Panc1 (cell line): ENCODE data around the gene LACRT. TPM values are rescaled to one million over a fixed set of nuclear protein-coding genes. Genes with fewer than 3 reads are reported as not detected.

ENCODE experiments used
- ATAC-seq: fragments of 200-7000 bp; cut with Tn5 transposase; 2 replicates; pipeline ENCODE4 v1.9.1; 2020; ENCODE audit warnings: mild to moderate bottlenecking, moderate library complexity
- BruUV-seq: library from RNA; stranded (reverse); fragments of 400-500 nt; replicated peaks from 2 replicates; lab custom pipeline; 2021; lab: Mats Ljungman, UMichigan
- CTCF ChIA-PET: fragments of 300-600 bp; sonication (Branson Sonifier 250); formaldehyde crosslinking; loops from one replicate; lab custom pipeline; 2022; ENCODE audit warnings: antibody characterized with exemption; lab: Charles Lee
- POLR2A ChIA-PET: fragments of 300-600 bp; sonication (Branson Sonifier 250); formaldehyde crosslinking; loops from one replicate; lab custom pipeline; 2022; ENCODE audit warnings: antibody characterized with exemption; lab: Charles Lee
- DNase-seq: peaks from one replicate; pipeline ENCODE4 v3.0.0-alpha.2; 2010; ENCODE audit warnings: low read depth, low spot score
- H3K27ac ChIP-seq: 2 replicates; pipeline ENCODE4 v1.5.1; 2011; ENCODE audit warnings: mild to moderate bottlenecking, low read length, inconsistent platforms
- H3K27me3 ChIP-seq: fragments of 200-500 bp; sonication (Bioruptor generic); 2 replicates; pipeline ENCODE4 v1.6.0; 2014; ENCODE audit warnings: low read length, inconsistent platforms; ENCODE audit not compliant: control insufficient read depth, insufficient read depth
- H3K36me3 ChIP-seq: fragments of 200-500 bp; sonication (Bioruptor generic); 2 replicates; pipeline ENCODE4 v1.5.1; 2014; ENCODE audit warnings: inconsistent platforms, mild to moderate bottlenecking, low read length, moderate library complexity; ENCODE audit not compliant: control insufficient read depth, insufficient read depth
- H3K4me1 ChIP-seq: 2 replicates; pipeline ENCODE4 v1.5.1; 2011; ENCODE audit warnings: inconsistent platforms, mild to moderate bottlenecking, low read length, moderate library complexity; ENCODE audit not compliant: control insufficient read depth, insufficient read depth
- H3K4me3 ChIP-seq, 2 experiments: 2 replicates each; pipeline ENCODE4 v1.5.1; 2011 to 2012; ENCODE audit warnings: low read depth in 2 of 2, low read length in 2 of 2, mild to moderate bottlenecking in 2 of 2, inconsistent platforms in 1 of 2, moderate library complexity in 1 of 2
- H3K9me3 ChIP-seq: fragments of 200-500 bp; sonication (Bioruptor generic); 2 replicates; pipeline ENCODE4 v1.5.1; 2014; ENCODE audit warnings: low read depth, mild to moderate bottlenecking, inconsistent platforms, low read length, moderate library complexity; ENCODE audit not compliant: control insufficient read depth, insufficient read depth
- CTCF ChIP-seq: fragments of 450-650 bp; IDR thresholded peaks from 2 replicates; pipeline ENCODE4 v1.5.1; 2017; ENCODE audit warnings: mild to moderate bottlenecking
- POLR2AphosphoS5 ChIP-seq: IDR thresholded peaks from 2 replicates; pipeline ENCODE4 v1.6.1; 2012; ENCODE audit warnings: mild to moderate bottlenecking, low read depth, low read length, moderate library complexity
- REST ChIP-seq, 2 experiments: IDR thresholded peaks; 2 replicates each; pipeline ENCODE4 v1.6.1; 2011 to 2012; ENCODE audit warnings: low read depth in 2 of 2, control low read depth in 1 of 2, low read length in 1 of 2, mild to moderate bottlenecking in 1 of 2, moderate library complexity in 1 of 2; ENCODE audit not compliant: insufficient read depth in 1 of 2
- SIN3A ChIP-seq: IDR thresholded peaks from 2 replicates; pipeline ENCODE4 v1.6.1; 2012; ENCODE audit warnings: low read depth, mild to moderate bottlenecking, low read length, moderate library complexity, borderline replicate concordance; ENCODE audit not compliant: insufficient read depth
- TCF7L2 ChIP-seq: IDR thresholded peaks from 2 replicates; pipeline ENCODE4 v1.6.1; 2011; ENCODE audit warnings: mild to moderate bottlenecking, low read depth, low read length, inconsistent platforms
- in situ Hi-C: cut with HindIII; loops from 2 replicates; pipeline ENCODE4 v1.10.0; 2016; ENCODE audit warnings: low sequenced_read_pairs, low pct_unique_long_range_greater_than_20kb
- intact Hi-C: fragments of 100-400 bp; cut with micrococcal nuclease; formaldehyde crosslinking; loops from one replicate; pipeline ENCODE4 v1.10.0; 2022; ENCODE audit not compliant: unreplicated experiment
- total RNA-seq: library from RNA; stranded (reverse); gene quantifications from one replicate; pipeline ENCODE4 v1.2.1, GENCODE V29; 2021; ENCODE audit not compliant: unreplicated experiment

Gene LACRT
- total RNA-seq, 1 experiment from 2014 or later: not detected

DNA sequence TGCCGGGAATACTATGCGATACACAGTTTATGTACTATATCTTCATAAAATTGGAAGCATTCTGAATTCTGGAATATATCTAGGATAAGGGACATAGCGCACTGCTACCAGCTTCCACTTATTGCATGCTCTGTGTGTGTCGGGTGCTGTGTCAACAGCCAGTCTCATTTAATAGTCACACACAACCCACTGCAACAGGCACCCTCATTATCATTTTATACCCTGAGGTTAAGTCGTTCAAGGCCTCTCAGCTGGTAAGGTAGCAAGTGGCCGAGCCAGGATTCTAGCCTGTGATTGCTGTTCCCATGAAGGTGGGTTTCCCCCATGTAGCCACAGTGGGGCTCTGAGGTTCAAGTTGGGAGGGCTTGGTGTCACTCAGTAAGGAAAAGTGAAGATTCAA lies 53.3 kb downstream of the LACRT start:
- POLR2A ChIA-PET: no interaction called here

More for the DNA sequence above, 53.3 kb downstream of the LACRT start:
- TF ChIP-seq REST (IDR thresholded peaks at IDR 0.05; ENCODE audit: insufficient read depth in 1 of 2, low read depth in 2 of 2, low read length in 1 of 2) (no peak), SIN3A (no peak), TCF7L2 (no peak), CTCF (no peak), POLR2AphosphoS5 (no peak)
- no TSS peak for BruUV-seq
- in situ Hi-C loops (no loop called here), intact Hi-C loops (no loop called here)
- H3K9me3 ChIP-seq: no peaks in the 10 kb centered on the region
- CTCF ChIA-PET: no interaction called here
- no peak for DNase-seq
- H3K4me1 ChIP-seq: no peaks in the 10 kb centered on the region
- peaks cover 7% of the 10 kb centered on the region for H3K27me3 ChIP-seq
- H3K27ac ChIP-seq: no peak overlapping the region
- H3K4me3 ChIP-seq: no peak overlapping the region
- no peak for ATAC-seq
- no peaks in the 10 kb centered on the region for H3K36me3 ChIP-seq

Other genes starting within 250 kb of the LACRT start
- gene ITGA5, start 215.6 kb downstream of the LACRT start, total RNA-seq: 75.8 TPM
- gene GTSF1, start 161.3 kb downstream of the LACRT start, total RNA-seq: 0.49 TPM
- 0.33 TPM for gene NCKAP1L, start 137.1 kb downstream of the LACRT start, total RNA-seq
- not detected for gene PDE1B, start 85.3 kb downstream of the LACRT start, total RNA-seq
- 0.23 TPM for gene PPP1R1A, start 46.2 kb downstream of the LACRT start, total RNA-seq
- not detected for gene DCD, start 13.5 kb upstream of the LACRT start, total RNA-seq
- gene MUCL1, start 219.6 kb upstream of the LACRT start, total RNA-seq: not detected